Measurements from ENCODE around the gene SP7.
"Not testable (repeated sequence)": the region's sequence is repeated elsewhere in the genome, so short reads cannot be mapped to it uniquely, and the experiment has no call there.

SP7 gene

GRCh38 chr12:53345486-53346188 is 9.5 kb upstream of the SP7 start:
- DNase-seq = no peak

GRCh38 chr12:53344824-53345485 is 8.8 kb upstream of the SP7 start:
- peak; percentile 75 for DNase-seq

- no peak for DNase-seq
Observed at GRCh38 chr12:53344487-53344823, 8.3 kb upstream of the SP7 start.

GRCh38 chr12:53343969-53344368 is 7.8 kb upstream of the SP7 start:
- no peak for DNase-seq

GRCh38 chr12:53343449-53343848 is 7.3 kb upstream of the SP7 start:
- no peak for DNase-seq

GRCh38 chr12:53340398-53340797 is 4.2 kb upstream of the SP7 start:
- DNase-seq = no peak

- no peak for DNase-seq
Observed at GRCh38 chr12:53338916-53339315, 2.8 kb upstream of the SP7 start.

GRCh38 chr12:53338017-53338416 is 1.9 kb upstream of the SP7 start:
- no peak for DNase-seq

- no peak for DNase-seq
Observed at GRCh38 chr12:53334822-53335221, 1.3 kb downstream of the SP7 start.

GRCh38 chr12:53333845-53334244 is 2.3 kb downstream of the SP7 start:
- DNase-seq = no peak

- DNase-seq = no peak
Observed at GRCh38 chr12:53333289-53333688, 2.9 kb downstream of the SP7 start.

GRCh38 chr12:53332744-53333143 is 3.4 kb downstream of the SP7 start:
- DNase-seq = no peak

- not testable (repeated sequence) for DNase-seq
Observed at GRCh38 chr12:53332339-53332738, 3.8 kb downstream of the SP7 start.

GRCh38 chr12:53330671-53331070 is 5.5 kb downstream of the SP7 start:
- no peak for DNase-seq

- no peak for DNase-seq
Observed at GRCh38 chr12:53328043-53328435, 8.1 kb downstream of the SP7 start.

GRCh38 chr12:53327435-53328042 is 8.6 kb downstream of the SP7 start:
- DNase-seq = peak; percentile 56

- no peak for DNase-seq
Observed at GRCh38 chr12:53326460-53327185, 9.5 kb downstream of the SP7 start.

- no peak for DNase-seq
Observed at GRCh38 chr12:53325511-53326061, 10.6 kb downstream of the SP7 start.

GRCh38 chr12:53324779-53325510 is 11.2 kb downstream of the SP7 start:
- DNase-seq = peak; percentile 93

- DNase-seq = peak; percentile 66
Observed at GRCh38 chr12:53324113-53324778, 11.9 kb downstream of the SP7 start.

GRCh38 chr12:53320352-53321195 is 15.6 kb downstream of the SP7 start:
- no peak for DNase-seq

Measured in hematopoietic multipotent progenitor cell treated with erythropoietin and hydrocortisone succinate and interleukin-3 and kit ligand, for 8 days (in vitro differentiated cells).